Keratinocyte (primary cell): ENCODE results near the gene CMIP. TPM values are rescaled to one million over a fixed set of nuclear protein-coding genes. Genes with fewer than 3 reads are reported as not detected.
A peak's percentile ranks its signal among the peaks of the same experiment; 100 is the strongest.

Experiments used
- DNase-seq: peaks from one replicate; pipeline ENCODE4 v3.0.0-alpha.2; 2011; ENCODE audit warnings: low read depth, missing footprints, low spot score
- FAIRE-seq: peaks from 2 replicates; lab custom pipeline; 2011; peaks lifted over from hg19 to GRCh38; lab: Jason Lieb, UNC
- H2AFZ ChIP-seq: 2 replicates; pipeline ENCODE4 v1.6.0; 2012; ENCODE audit warnings: low read length, control low read depth, inconsistent platforms; ENCODE audit not compliant: control insufficient read depth
- H3K27ac ChIP-seq: 2 replicates; pipeline ENCODE4 v1.5.1; 2011; ENCODE audit warnings: low read length; ENCODE audit not compliant: control insufficient read depth, insufficient read depth
- H3K27me3 ChIP-seq: 3 replicates; pipeline ENCODE4 v1.6.0; 2011; ENCODE audit warnings: low read length; ENCODE audit not compliant: control insufficient read depth, insufficient read depth; ENCODE audit errors: extremely low read depth
- H3K36me3 ChIP-seq, 2 experiments: 2 replicates in 1 of 2; 3 replicates in 1 of 2; pipeline ENCODE4 v1.5.1; 2011; ENCODE audit warnings: low read length in 2 of 2, mild to moderate bottlenecking in 1 of 2; ENCODE audit not compliant: control insufficient read depth in 2 of 2, insufficient read depth in 2 of 2; ENCODE audit errors: extremely low read depth in 1 of 2
- H3K4me1 ChIP-seq: 3 replicates; pipeline ENCODE4 v1.5.1; 2011; ENCODE audit warnings: low read length; ENCODE audit not compliant: control insufficient read depth, insufficient read depth; ENCODE audit errors: extremely low read depth
- H3K4me2 ChIP-seq: 3 replicates; pipeline ENCODE4 v1.6.0; 2011; ENCODE audit warnings: low read depth, low read length; ENCODE audit not compliant: control insufficient read depth, insufficient read depth; ENCODE audit errors: extremely low read depth
- H3K4me3 ChIP-seq, 3 experiments: fragments of 200-600 bp in 1 of 3; sonication (generic) in 1 of 3; 2 replicates in 2 of 3; 3 replicates in 1 of 3; pipeline ENCODE4 v1.5.1; 2011 to 2016; ENCODE audit warnings: low read length in 3 of 3, mild to moderate bottlenecking in 3 of 3, control low read depth in 2 of 3, inconsistent platforms in 1 of 3, low read depth in 1 of 3, mixed read lengths in 1 of 3, mixed run types in 1 of 3, moderate library complexity in 1 of 3; ENCODE audit not compliant: control insufficient read depth in 2 of 3, insufficient read depth in 2 of 3; ENCODE audit errors: extremely low read depth in 1 of 3
- H3K79me2 ChIP-seq: 2 replicates; pipeline ENCODE4 v1.6.0; 2012; ENCODE audit warnings: low read length; ENCODE audit not compliant: control insufficient read depth, insufficient read depth
- H3K9ac ChIP-seq: 3 replicates; pipeline ENCODE4 v1.6.0; 2011; ENCODE audit warnings: low read length; ENCODE audit not compliant: control insufficient read depth, insufficient read depth; ENCODE audit errors: extremely low read depth
- H3K9me1 ChIP-seq: 3 replicates; pipeline ENCODE4 v1.6.0; 2011; ENCODE audit warnings: low read length; ENCODE audit not compliant: control insufficient read depth, insufficient read depth; ENCODE audit errors: extremely low read depth
- H3K9me3 ChIP-seq: 2 replicates; pipeline ENCODE4 v1.5.1; 2012; ENCODE audit warnings: low read depth, low read length; ENCODE audit not compliant: control insufficient read depth
- H4K20me1 ChIP-seq: 3 replicates; pipeline ENCODE4 v1.6.0; 2011; ENCODE audit warnings: low read length; ENCODE audit not compliant: control insufficient read depth, insufficient read depth; ENCODE audit errors: extremely low read depth
- CTCF ChIP-seq, 3 experiments: IDR thresholded peaks in 1 of 3; conservative IDR thresholded peaks in 1 of 3; optimal IDR thresholded peaks in 1 of 3; 2 replicates in 2 of 3; 3 replicates in 1 of 3; pipeline versions ENCODE3 to v1.5.1; 2011; ENCODE audit warnings: low read length in 3 of 3, mild to moderate bottlenecking in 3 of 3, moderate library complexity in 2 of 3, control low read depth in 1 of 3, inconsistent platforms in 1 of 3; ENCODE audit not compliant: insufficient read depth in 2 of 3; ENCODE audit errors: extremely low read depth in 1 of 3
- EZH2 ChIP-seq: IDR thresholded peaks from one replicate; pipeline ENCODE4 v1.6.1; 2012; ENCODE audit warnings: inconsistent platforms, mild to moderate bottlenecking, low read length, moderate library complexity
- dilution Hi-C: fragments of 300-500 bp; cut with MboI; formaldehyde crosslinking; loops from one replicate; pipeline ENCODE4 v1.7.0; 2020; ENCODE audit warnings: low sequenced_read_pairs; ENCODE audit not compliant: extremely low pct_ligation_motif_present
- polyA plus RNA-seq, 5 experiments: library from polyadenylated mRNA; depleted of rRNA in 3 of 5; stranded (reverse) in 3 of 5; stranded (forward) in 1 of 5; unstranded in 1 of 5; fragments of >200 nt; gene quantifications; 1 replicate in 1 of 5; 2 replicates in 3 of 5; 3 replicates in 1 of 5; pipeline versions ENCODE4 v1.2.1 to v1.2.3, GENCODE V29; 2011 to 2012; ENCODE audit warnings: missing spikeins in 2 of 5, low read depth in 1 of 5, low replicate concordance in 1 of 5

Gene CMIP
- polyA plus RNA-seq, 1 donor (not counting 4 experiments of a cell fraction or from before 2014, with no cell fraction given), result 5.0 TPM

GRCh38 chr16:81526199-81526598, 81.6 kb downstream of the CMIP start:
- Histone ChIP-seq H3K27ac (peak overlapping the region; percentile 99), H3K9me1 (peaks cover 4% of the 10 kb centered on the region), H3K79me2 (peaks cover 59% of the 10 kb centered on the region), H2AFZ (no peak overlapping the region), H3K4me3 (peak overlapping the region in 1 of 3 experiments; percentile 19), H4K20me1 (no peaks in the 10 kb centered on the region), H3K27me3 (no peaks in the 10 kb centered on the region), H3K36me3 (peaks cover 2 to 5% of the 10 kb centered on the region in 2 experiments), H3K9me3 (no peaks in the 10 kb centered on the region), H3K4me1 (peaks cover 80% of the 10 kb centered on the region), H3K9ac (peak overlapping the region; percentile 93), H3K4me2 (peak overlapping the region; percentile 82)
- DNase-seq (no peak), FAIRE-seq (peak; percentile 67)
- TF ChIP-seq CTCF (optimal IDR thresholded peaks at IDR 0.05 in 1 of 3, IDR thresholded peaks at IDR 0.05 in 1 of 3, conservative IDR thresholded peaks at IDR 0.05 in 1 of 3; ENCODE audit: extremely low read depth in 1 of 3, insufficient read depth in 2 of 3, low read length in 3 of 3), result no peak
- no peak for TF ChIP-seq EZH2
- dilution Hi-C loops, result no loop called here

- Histone ChIP-seq H4K20me1 (no peaks in the 10 kb centered on the region), H3K79me2 (peaks cover 57% of the 10 kb centered on the region), H3K4me2 (peak overlapping the region; percentile 82), H3K9ac (peak overlapping the region; percentile 93), H2AFZ (no peak overlapping the region), H3K4me3 (peak overlapping the region in 2 of 3 experiments; percentile 15 to 19), H3K27me3 (no peaks in the 10 kb centered on the region), H3K27ac (peak overlapping the region; percentile 99), H3K36me3 (peaks cover 2 to 5% of the 10 kb centered on the region in 2 experiments), H3K4me1 (peaks cover 87% of the 10 kb centered on the region), H3K9me3 (no peaks in the 10 kb centered on the region), H3K9me1 (peaks cover 6% of the 10 kb centered on the region)
- DNase-seq (peak; percentile 98), FAIRE-seq (peak; percentile 74)
- TF ChIP-seq EZH2 (no peak), CTCF (optimal IDR thresholded peaks at IDR 0.05 in 1 of 3, IDR thresholded peaks at IDR 0.05 in 1 of 3, conservative IDR thresholded peaks at IDR 0.05 in 1 of 3; ENCODE audit: extremely low read depth in 1 of 3, insufficient read depth in 2 of 3, low read length in 3 of 3) (no peak)
- dilution Hi-C loops, result no loop called here
Measured at GRCh38 chr16:81526935-81527334, 82.3 kb downstream of the CMIP start.
